Mesothelial cell of epicardium (in vitro differentiated cells): ENCODE data around the gene DES. TPM values are rescaled to one million over a fixed set of nuclear protein-coding genes. Genes with fewer than 3 reads are reported as not detected.

Source experiments
- DNase-seq, 2 experiments: peaks; one replicate each; pipeline ENCODE4 v3.0.0; 2021; ENCODE audit warnings: low spot score in 2 of 2; ENCODE audit not compliant: unreplicated experiment in 2 of 2
- H3K27ac Mint-ChIP-seq: 2 replicates; pipeline ENCODE4 v1.8.0; 2021; ENCODE audit warnings: mixed read lengths
- H3K27me3 Mint-ChIP-seq: 2 replicates; pipeline ENCODE4 v1.8.0; 2021; ENCODE audit warnings: low read depth, mixed read lengths
- H3K36me3 Mint-ChIP-seq: 2 replicates; pipeline ENCODE4 v1.8.0; 2021; ENCODE audit warnings: mixed read lengths
- H3K4me1 Mint-ChIP-seq: 2 replicates; pipeline ENCODE4 v1.8.0; 2021; ENCODE audit warnings: mixed read lengths
- H3K4me3 Mint-ChIP-seq: 2 replicates; pipeline ENCODE4 v1.8.0; 2021; ENCODE audit warnings: mild to moderate bottlenecking, moderate library complexity, mixed read lengths
- H3K9me3 Mint-ChIP-seq: 2 replicates; pipeline ENCODE4 v1.8.0; 2021; ENCODE audit warnings: mixed read lengths
- total RNA-seq: library from RNA; stranded (reverse); gene quantifications from 3 replicates; pipeline ENCODE4 v1.2.1, GENCODE V29; 2021
- TF ChIP-seq, protein P1 (sequence below): fragments of 200-600 bp; sonication (generic); IDR thresholded peaks from one replicate; pipeline ENCODE4 v1.5.0; 2021; ENCODE audit warnings: antibody characterized with exemption; ENCODE audit not compliant: unreplicated experiment

The DES gene
- total RNA-seq, 1 donor from 2014 or later: 33.0 TPM

DNA sequence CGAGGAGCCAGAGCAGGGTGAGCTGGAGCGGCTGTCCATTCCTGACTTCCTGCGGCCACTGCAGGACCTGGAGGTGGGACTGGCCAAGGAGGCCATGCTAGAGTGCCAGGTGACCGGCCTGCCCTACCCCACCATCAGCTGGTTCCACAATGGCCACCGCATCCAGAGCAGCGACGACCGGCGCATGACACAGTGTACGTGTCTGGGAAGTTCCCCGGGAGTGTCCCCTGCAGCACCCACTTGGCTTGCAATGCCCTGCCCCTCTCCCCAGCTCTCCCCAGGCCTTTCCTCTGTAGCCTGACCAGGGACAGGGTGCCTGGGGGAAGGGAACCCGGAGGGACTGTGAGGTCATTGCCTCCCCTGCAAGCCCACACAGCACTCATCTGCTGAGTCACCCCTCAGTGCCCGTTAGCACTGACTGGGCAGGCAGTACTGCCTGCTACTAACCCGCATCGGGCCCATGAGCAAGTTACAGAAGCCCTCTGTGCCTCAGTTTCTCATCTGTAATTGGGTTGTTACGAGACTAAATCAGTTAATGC is 51.1 kb downstream of the DES start:
- peaks cover 12% of the 10 kb centered on the region for H3K36me3 Mint-ChIP-seq
- no peak for DNase-seq

DNA sequence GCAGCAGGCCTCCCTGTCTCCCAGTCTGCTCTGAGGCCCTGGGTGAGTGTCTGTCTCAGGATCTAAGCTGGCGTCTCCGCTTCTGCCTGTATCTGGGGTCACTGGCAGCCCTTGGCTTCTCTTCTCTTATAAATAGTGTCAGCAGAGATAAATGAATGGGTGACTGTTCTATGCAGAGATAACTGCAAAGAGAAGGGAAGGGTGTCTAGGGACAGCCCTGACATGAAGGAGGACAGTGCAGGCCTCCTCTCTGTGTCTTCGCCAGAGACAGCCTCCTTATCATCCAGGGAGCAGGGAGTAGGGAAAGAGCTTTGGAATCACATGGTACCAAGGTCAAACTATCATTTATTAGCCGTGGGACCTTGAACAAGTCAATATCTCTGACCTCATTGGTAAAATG is 52.3 kb downstream of the DES start:
- TF ChIP-seq, protein P1, sequence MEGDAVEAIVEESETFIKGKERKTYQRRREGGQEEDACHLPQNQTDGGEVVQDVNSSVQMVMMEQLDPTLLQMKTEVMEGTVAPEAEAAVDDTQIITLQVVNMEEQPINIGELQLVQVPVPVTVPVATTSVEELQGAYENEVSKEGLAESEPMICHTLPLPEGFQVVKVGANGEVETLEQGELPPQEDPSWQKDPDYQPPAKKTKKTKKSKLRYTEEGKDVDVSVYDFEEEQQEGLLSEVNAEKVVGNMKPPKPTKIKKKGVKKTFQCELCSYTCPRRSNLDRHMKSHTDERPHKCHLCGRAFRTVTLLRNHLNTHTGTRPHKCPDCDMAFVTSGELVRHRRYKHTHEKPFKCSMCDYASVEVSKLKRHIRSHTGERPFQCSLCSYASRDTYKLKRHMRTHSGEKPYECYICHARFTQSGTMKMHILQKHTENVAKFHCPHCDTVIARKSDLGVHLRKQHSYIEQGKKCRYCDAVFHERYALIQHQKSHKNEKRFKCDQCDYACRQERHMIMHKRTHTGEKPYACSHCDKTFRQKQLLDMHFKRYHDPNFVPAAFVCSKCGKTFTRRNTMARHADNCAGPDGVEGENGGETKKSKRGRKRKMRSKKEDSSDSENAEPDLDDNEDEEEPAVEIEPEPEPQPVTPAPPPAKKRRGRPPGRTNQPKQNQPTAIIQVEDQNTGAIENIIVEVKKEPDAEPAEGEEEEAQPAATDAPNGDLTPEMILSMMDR: no peak
- H3K4me1 Mint-ChIP-seq: peaks cover 3% of the 10 kb centered on the region
- no peak overlapping the region for H3K4me3 Mint-ChIP-seq
- no peaks in the 10 kb centered on the region for H3K27me3 Mint-ChIP-seq
- peaks cover 9% of the 10 kb centered on the region for H3K36me3 Mint-ChIP-seq
- no peak for DNase-seq
- no peaks in the 10 kb centered on the region for H3K9me3 Mint-ChIP-seq
- H3K27ac Mint-ChIP-seq: no peak overlapping the region

More for the DNA sequence above, 51.1 kb downstream of the DES start:
- H3K27me3 Mint-ChIP-seq: no peaks in the 10 kb centered on the region
- no peaks in the 10 kb centered on the region for H3K9me3 Mint-ChIP-seq
- TF ChIP-seq, protein P1: no peak
- peaks cover 3% of the 10 kb centered on the region for H3K4me1 Mint-ChIP-seq
- no peak overlapping the region for H3K27ac Mint-ChIP-seq
- no peak overlapping the region for H3K4me3 Mint-ChIP-seq

- no peaks in the 10 kb centered on the region for H3K27me3 Mint-ChIP-seq
- DNase-seq: no peak
- H3K9me3 Mint-ChIP-seq: no peaks in the 10 kb centered on the region
- TF ChIP-seq, protein P1: no peak
- peaks cover 13% of the 10 kb centered on the region for H3K4me1 Mint-ChIP-seq
- peaks cover 6% of the 10 kb centered on the region for H3K36me3 Mint-ChIP-seq
- no peak overlapping the region for H3K27ac Mint-ChIP-seq
- no peak overlapping the region for H3K4me3 Mint-ChIP-seq
Observed at GRCh38 chr2:219471476-219472371, 53.5 kb downstream of the DES start.

DNA sequence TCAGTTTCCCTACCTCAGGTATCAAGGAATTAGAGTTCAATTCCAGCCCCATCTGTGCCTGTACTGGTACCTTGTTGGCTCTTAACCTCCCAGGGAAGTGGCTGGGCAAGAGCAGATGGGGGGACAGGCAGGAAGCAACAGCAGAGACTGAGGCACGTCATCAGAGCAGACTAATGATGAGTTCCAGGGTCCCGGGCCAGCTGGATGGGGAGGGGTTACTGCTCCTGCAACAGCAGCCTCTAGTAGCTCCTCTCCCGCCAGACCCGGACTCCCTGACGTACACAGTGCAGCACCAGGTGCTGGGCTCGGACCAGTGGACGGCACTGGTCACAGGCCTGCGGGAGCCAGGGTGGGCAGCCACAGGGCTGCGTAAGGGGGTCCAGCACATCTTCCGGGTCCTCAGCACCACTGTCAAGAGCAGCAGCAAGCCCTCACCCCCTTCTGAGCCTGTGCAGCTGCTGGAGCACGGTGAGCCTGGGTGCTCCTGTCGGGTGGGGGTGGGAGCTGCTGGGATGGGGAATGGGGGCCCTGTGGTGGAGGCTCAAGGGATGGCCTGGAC is 54.5 kb downstream of the DES start:
- DNase-seq: no peak
- Mint-ChIP-seq H3K27ac (no peak overlapping the region), H3K36me3 (peaks cover 3% of the 10 kb centered on the region), H3K9me3 (no peaks in the 10 kb centered on the region), H3K4me1 (peaks cover 14% of the 10 kb centered on the region), H3K4me3 (no peak overlapping the region), H3K27me3 (no peaks in the 10 kb centered on the region)
- TF ChIP-seq, protein P1: no peak

GRCh38 chr2:219473511-219473910 is 55.3 kb downstream of the DES start:
- Mint-ChIP-seq H3K4me3 (no peak overlapping the region), H3K36me3 (peaks cover 3% of the 10 kb centered on the region), H3K27ac (no peak overlapping the region), H3K27me3 (no peaks in the 10 kb centered on the region), H3K9me3 (no peaks in the 10 kb centered on the region), H3K4me1 (peaks cover 17% of the 10 kb centered on the region)
- DNase-seq: no peak
- TF ChIP-seq, protein P1: no peak
